ENCODE data around the gene RAB31. TPM values are rescaled to one million over a fixed set of nuclear protein-coding genes. Genes with fewer than 3 reads are reported as not detected.
"Not testable (repeated sequence)": the region's sequence is repeated elsewhere in the genome, so short reads cannot be mapped to it uniquely, and the experiment has no call there.

The RAB31 gene
- total RNA-seq, 4 donors from 2014 or later, result 94.0 to 145 (median 107) TPM

DNA sequence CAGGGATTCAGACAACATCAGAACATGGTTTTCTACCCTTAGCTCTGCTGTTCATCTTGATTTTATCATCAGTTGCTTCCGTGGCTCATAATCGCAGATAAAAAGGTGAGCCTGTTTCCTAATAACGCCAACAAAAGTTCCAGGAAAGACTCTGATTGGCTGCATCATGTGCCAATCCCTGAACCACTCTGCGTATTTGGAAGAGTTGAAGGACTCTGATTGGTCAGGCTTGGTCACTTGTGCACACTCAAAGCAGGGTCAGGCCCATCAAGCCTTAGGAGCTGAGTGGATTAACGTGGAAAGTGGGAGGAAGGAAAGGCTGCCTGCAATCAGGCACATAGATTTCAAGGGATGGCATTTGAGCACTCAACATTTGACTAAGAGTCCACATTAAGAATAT is 189.0 kb downstream of the RAB31 start:
- H3K4me1 ChIP-seq, result peaks cover 0 to under 1% (median 0%) of the 10 kb centered on the region in 4 donors
- no peak for TF ChIP-seq POLR2AphosphoS5 (IDR thresholded peaks at IDR 0.05)
- TF ChIP-seq EP300 (IDR thresholded peaks at IDR 0.05), result no peak
- TF ChIP-seq POLR2A (IDR thresholded peaks at IDR 0.05; ENCODE audit: low read depth), result no peak
- TF ChIP-seq, protein P1, sequence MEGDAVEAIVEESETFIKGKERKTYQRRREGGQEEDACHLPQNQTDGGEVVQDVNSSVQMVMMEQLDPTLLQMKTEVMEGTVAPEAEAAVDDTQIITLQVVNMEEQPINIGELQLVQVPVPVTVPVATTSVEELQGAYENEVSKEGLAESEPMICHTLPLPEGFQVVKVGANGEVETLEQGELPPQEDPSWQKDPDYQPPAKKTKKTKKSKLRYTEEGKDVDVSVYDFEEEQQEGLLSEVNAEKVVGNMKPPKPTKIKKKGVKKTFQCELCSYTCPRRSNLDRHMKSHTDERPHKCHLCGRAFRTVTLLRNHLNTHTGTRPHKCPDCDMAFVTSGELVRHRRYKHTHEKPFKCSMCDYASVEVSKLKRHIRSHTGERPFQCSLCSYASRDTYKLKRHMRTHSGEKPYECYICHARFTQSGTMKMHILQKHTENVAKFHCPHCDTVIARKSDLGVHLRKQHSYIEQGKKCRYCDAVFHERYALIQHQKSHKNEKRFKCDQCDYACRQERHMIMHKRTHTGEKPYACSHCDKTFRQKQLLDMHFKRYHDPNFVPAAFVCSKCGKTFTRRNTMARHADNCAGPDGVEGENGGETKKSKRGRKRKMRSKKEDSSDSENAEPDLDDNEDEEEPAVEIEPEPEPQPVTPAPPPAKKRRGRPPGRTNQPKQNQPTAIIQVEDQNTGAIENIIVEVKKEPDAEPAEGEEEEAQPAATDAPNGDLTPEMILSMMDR (IDR thresholded peaks at IDR 0.05), result no peak
- no peaks in the 10 kb centered on the region for H3K36me3 ChIP-seq
- H3K27ac ChIP-seq (replicated peaks in 1 of 4), result no peak overlapping the region
- 96% methylated on average over 5 of the region's 5 CpGs for WGBS
- intact Hi-C loops (cut with DNase I), result no loop called here
- no peaks in the 10 kb centered on the region for H3K9me3 ChIP-seq
- H3K27me3 ChIP-seq, result no peaks in the 10 kb centered on the region
- no peak for DNase-seq (ENCODE audit: extremely low spot score)
- no peak overlapping the region for H3K4me3 ChIP-seq

DNA sequence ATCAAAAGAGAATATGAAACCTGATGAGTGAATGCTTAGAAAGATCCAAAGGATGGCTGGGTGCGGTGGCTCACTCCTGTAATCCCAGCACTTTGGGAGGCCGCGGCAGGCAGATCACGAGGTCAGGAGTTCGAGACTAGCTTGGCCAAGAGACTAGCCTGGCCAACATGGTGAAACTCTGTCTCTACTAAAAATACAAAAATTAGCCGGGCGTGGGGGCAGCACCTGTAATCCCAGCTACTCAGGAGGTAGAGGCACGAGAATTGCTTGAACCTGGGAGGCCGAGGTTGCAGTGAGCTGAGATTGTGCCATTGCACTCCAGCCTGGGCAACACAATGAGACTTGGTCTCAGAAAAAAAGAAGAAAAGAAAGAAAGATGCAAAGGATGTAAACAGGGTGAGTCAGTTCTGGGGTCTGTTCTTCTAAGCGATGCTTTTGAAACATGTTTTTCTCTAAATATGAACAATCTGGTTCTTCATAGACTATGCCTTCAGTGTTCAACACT is 189.7 kb downstream of the RAB31 start:
- H3K9me3 ChIP-seq; H3K27me3 ChIP-seq; H3K36me3 ChIP-seq; H3K4me1 ChIP-seq; H3K4me3 ChIP-seq; intact Hi-C loops (cut with DNase I); H3K27ac ChIP-seq (replicated peaks in 1 of 4); DNase-seq (ENCODE audit: extremely low spot score): not testable (repeated sequence)
- WGBS, result 92% methylated on average over 10 of the region's 10 CpGs

DNA sequence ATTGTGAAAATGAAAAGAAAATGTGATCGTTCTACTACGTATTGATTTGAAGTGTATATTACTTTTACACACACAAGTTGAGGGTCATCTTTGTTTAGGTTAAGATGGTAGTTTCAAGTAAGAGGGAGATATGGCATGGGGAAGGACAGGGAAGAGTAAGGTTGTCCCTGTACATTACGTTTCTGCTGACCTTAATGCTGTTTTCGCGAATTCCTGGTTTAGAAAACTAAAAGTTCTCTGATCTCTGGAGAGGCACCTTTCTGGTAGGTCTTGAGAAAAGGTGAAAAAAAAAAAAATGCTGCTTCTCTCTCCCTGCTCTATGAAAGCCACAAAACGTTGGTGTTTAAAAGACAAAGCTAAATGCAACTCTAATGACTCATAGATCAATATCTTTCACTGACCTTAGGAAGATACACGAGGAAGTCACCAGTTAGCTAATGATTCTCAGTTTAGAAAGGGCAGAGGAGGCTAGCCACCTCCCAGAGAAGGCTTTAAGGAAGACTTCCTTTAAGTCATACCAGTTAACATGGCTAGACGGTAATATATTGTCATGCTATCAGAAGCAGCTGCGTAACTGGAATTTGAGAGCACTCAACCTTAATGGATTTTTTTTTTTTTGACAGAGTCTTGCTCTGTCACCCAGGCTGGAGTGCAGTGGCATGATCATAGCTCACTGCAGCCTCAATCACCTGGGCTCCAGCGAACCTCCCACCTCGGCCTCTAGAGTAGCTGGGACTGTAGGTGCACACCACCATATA is 190.9 kb downstream of the RAB31 start:
- Histone ChIP-seq H3K4me1 (no peaks in the 10 kb centered on the region), H3K36me3 (no peaks in the 10 kb centered on the region), H3K4me3 (no peak overlapping the region), H3K9me3 (no peaks in the 10 kb centered on the region), H3K27ac (replicated peaks in 1 of 4) (no peak overlapping the region), H3K27me3 (no peaks in the 10 kb centered on the region)
- TF ChIP-seq POLR2AphosphoS5 (IDR thresholded peaks at IDR 0.05) (no peak), EP300 (IDR thresholded peaks at IDR 0.05) (no peak), POLR2A (IDR thresholded peaks at IDR 0.05; ENCODE audit: low read depth) (no peak)
- TF ChIP-seq, protein P1 (IDR thresholded peaks at IDR 0.05), result no peak
- 79% methylated on average over 11 of the region's 11 CpGs for WGBS
- DNase-seq (ENCODE audit: extremely low spot score), result no peak
- intact Hi-C loops (cut with DNase I), result no loop called here

DNA sequence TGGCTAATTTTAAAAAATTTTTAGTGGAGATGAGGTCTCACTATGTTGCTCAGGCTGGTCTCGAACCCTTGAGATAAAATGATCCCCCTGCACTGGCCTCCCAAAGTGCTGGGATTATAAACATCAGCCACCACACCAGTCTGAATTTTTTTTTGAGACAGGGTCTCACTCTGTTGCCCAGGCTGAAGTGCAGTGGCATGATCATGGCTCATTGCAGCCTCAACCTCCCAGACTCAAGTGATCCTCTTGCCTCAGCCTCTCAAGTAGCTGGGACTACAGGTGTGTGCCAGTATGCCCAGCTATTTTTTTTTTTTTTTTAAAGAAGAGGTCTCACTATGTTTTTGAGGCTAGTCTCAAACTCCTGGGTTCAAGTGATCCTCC is 191.4 kb downstream of the RAB31 start:
- intact Hi-C loops (cut with DNase I); H3K9me3 ChIP-seq; H3K4me3 ChIP-seq; H3K27me3 ChIP-seq; H3K36me3 ChIP-seq; H3K4me1 ChIP-seq; DNase-seq (ENCODE audit: extremely low spot score); H3K27ac ChIP-seq (replicated peaks in 1 of 4): not testable (repeated sequence)
- 100% methylated on average over 1 of the region's 1 CpG for WGBS

DNA sequence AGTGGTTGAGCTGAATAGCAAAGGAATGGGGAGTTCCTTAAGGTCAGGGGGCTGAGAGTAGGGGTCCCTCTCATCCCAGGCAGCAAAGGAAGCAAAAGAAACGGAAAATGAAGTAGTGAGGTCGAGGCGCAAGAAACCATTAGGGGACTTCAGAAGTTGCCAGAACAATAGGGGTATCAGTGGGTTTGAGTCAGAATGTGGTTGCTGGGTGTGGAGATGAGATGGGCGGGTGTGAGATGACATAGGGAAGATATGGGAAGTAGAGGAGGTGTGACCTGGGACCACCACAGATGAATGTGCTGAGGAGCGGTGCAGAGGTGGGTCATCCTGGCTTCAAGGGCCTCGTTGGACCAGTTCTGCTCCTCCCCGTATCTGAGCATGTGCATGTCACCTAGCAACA is 192.6 kb downstream of the RAB31 start:
- DNase-seq (ENCODE audit: extremely low spot score), result no peak
- TF ChIP-seq POLR2A (IDR thresholded peaks at IDR 0.05; ENCODE audit: low read depth) (no peak), EP300 (IDR thresholded peaks at IDR 0.05) (no peak), POLR2AphosphoS5 (IDR thresholded peaks at IDR 0.05) (no peak)
- TF ChIP-seq, protein P1 (IDR thresholded peaks at IDR 0.05), result no peak
- 93% methylated on average over 7 of the region's 7 CpGs for WGBS
- H3K4me3 ChIP-seq, result no peak overlapping the region
- intact Hi-C loops (cut with DNase I), result no loop called here
- no peaks in the 10 kb centered on the region for H3K9me3 ChIP-seq
- no peaks in the 10 kb centered on the region for H3K27me3 ChIP-seq
- H3K4me1 ChIP-seq, result no peaks in the 10 kb centered on the region
- H3K27ac ChIP-seq (replicated peaks in 1 of 4), result no peak overlapping the region
- H3K36me3 ChIP-seq, result no peaks in the 10 kb centered on the region

DNA sequence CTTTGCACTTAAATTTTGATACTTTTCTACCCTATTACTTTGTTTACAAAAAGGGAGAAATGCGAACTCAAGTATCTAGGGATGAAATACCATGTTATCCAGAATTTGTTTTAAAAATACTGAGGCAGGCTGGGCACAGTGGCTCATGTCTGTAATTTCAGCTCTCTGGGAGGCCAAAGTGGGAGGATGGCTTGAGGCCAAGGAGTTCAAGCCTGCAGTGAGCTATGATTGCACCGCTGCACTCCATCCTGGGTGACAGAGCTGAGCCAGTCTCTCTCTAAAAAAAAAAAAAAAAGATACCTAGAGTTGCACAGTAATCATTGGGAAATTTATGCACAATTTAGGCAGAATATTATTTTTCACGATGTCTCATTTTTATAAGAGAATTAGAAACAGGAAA is 193.3 kb downstream of the RAB31 start:
- no peaks in the 10 kb centered on the region for H3K4me1 ChIP-seq
- no peak overlapping the region for H3K4me3 ChIP-seq
- intact Hi-C loops (cut with DNase I), result no loop called here
- DNase-seq (ENCODE audit: extremely low spot score), result no peak
- no peaks in the 10 kb centered on the region for H3K27me3 ChIP-seq
- H3K27ac ChIP-seq (replicated peaks in 1 of 4), result no peak overlapping the region
- TF ChIP-seq, protein P1 (IDR thresholded peaks at IDR 0.05), result no peak
- TF ChIP-seq POLR2AphosphoS5 (IDR thresholded peaks at IDR 0.05), result no peak
- no peak for TF ChIP-seq POLR2A (IDR thresholded peaks at IDR 0.05; ENCODE audit: low read depth)
- TF ChIP-seq EP300 (IDR thresholded peaks at IDR 0.05), result no peak
- 88% methylated on average over 3 of the region's 3 CpGs for WGBS
- H3K36me3 ChIP-seq, result no peaks in the 10 kb centered on the region
- H3K9me3 ChIP-seq, result no peaks in the 10 kb centered on the region

DNA sequence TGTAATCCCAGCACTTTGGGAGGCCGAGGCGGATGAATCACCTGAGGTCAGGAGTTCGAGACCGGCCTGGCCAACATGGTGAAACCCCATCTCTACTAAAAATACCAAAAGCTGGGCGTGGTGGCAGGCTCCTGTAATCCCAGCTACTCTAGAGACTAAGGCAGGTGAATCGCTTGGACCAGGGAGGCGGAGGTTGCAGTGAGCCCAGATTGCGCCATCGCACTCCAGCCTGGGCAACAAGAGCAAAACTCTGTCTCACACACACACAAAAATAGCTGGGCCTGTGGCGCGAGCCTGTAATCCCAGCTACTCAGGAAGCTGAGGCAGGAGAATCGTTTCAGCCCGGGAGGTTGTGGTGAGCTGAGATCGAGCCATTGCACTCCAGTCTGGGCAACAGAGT is 194.2 kb downstream of the RAB31 start:
- intact Hi-C loops (cut with DNase I); H3K4me3 ChIP-seq; H3K36me3 ChIP-seq; H3K9me3 ChIP-seq; DNase-seq (ENCODE audit: extremely low spot score); H3K27me3 ChIP-seq; H3K4me1 ChIP-seq; H3K27ac ChIP-seq (replicated peaks in 1 of 4): not testable (repeated sequence)
- 95% methylated on average over 14 of the region's 14 CpGs for WGBS

Measured in esophagus muscularis mucosa (tissue), 4 donors.